H1 (cell line): ENCODE results near the gene HOXB3. TPM values are rescaled to one million over a fixed set of nuclear protein-coding genes. Genes with fewer than 3 reads are reported as not detected.

Experiments used
- CTCF ChIA-PET: fragments of 300-600 bp; sonication (Branson Sonifier 250); formaldehyde crosslinking; loops from one replicate; lab custom pipeline; 2021; ENCODE audit not compliant: partially characterized antibody; lab: Charles Lee
- POLR2A ChIA-PET: fragments of 300-600 bp; sonication (Branson Sonifier 250); formaldehyde crosslinking; loops from one replicate; lab custom pipeline; 2021; ENCODE audit warnings: inconsistent platforms; ENCODE audit not compliant: partially characterized antibody; lab: Charles Lee
- DNase-seq, 2 experiments: peaks; one replicate each; pipeline versions ENCODE4 v3.0.0 to v3.0.0-alpha.2; 2010 to 2022; ENCODE audit warnings: low spot score in 2 of 2, low read depth in 1 of 2, mixed read lengths in 1 of 2
- FAIRE-seq: peaks from 2 replicates; lab custom pipeline; 2011; peaks lifted over from hg19 to GRCh38; lab: Jason Lieb, UNC
- H2AFZ ChIP-seq: 2 replicates; pipeline ENCODE4 v1.8.1; 2012; ENCODE audit warnings: low read length, inconsistent platforms
- H2AK5ac ChIP-seq: 2 replicates; pipeline ENCODE4 v1.6.1; 2013; ENCODE audit warnings: low read depth, low read length
- H2BK120ac ChIP-seq: replicated peaks from 2 replicates; pipeline ENCODE3; 2013; ENCODE audit warnings: low read depth, low read length, inconsistent platforms
- H2BK12ac ChIP-seq: 2 replicates; pipeline ENCODE4 v1.6.1; 2013; ENCODE audit warnings: low read depth, low read length
- H2BK15ac ChIP-seq: 2 replicates; pipeline ENCODE4 v1.6.1; 2013; ENCODE audit warnings: low read length
- H2BK20ac ChIP-seq: 2 replicates; pipeline ENCODE4 v1.6.1; 2013; ENCODE audit warnings: low read length
- H2BK5ac ChIP-seq: 2 replicates; pipeline ENCODE4 v1.6.1; 2013; ENCODE audit warnings: low read depth, low read length
- H3K14ac ChIP-seq: 2 replicates; pipeline ENCODE4 v1.6.1; 2013; ENCODE audit warnings: inconsistent platforms; ENCODE audit not compliant: insufficient read length
- H3K18ac ChIP-seq: 2 replicates; pipeline ENCODE4 v1.6.1; 2013; ENCODE audit warnings: low read length; ENCODE audit errors: extremely low read depth
- H3K23ac ChIP-seq: 2 replicates; pipeline ENCODE4 v1.6.1; 2013; ENCODE audit warnings: inconsistent platforms; ENCODE audit not compliant: insufficient read length
- H3K23me2 ChIP-seq: 2 replicates; pipeline ENCODE4 v1.6.1; 2013; ENCODE audit warnings: low read depth, low read length
- H3K27ac ChIP-seq: 2 replicates; pipeline ENCODE4 v1.6.1; 2011; ENCODE audit warnings: low read depth, low read length, inconsistent platforms
- H3K27me3 ChIP-seq, 4 experiments: replicated peaks in 1 of 4; 1 replicate in 1 of 4; 2 replicates in 3 of 4; pipeline versions ENCODE4 v1.6.1 to v1.8.1; 2011 to 2013; ENCODE audit warnings: low read length in 3 of 4, mild to moderate bottlenecking in 3 of 4, inconsistent platforms in 2 of 4, mixed read lengths in 2 of 4, moderate library complexity in 1 of 4; ENCODE audit not compliant: control insufficient read depth in 3 of 4, insufficient read depth in 3 of 4; ENCODE audit errors: extremely low read depth in 1 of 4
- H3K36me3 ChIP-seq, 4 experiments: 2 replicates each; pipeline versions ENCODE4 v1.6.1 to v1.8.1; 2011 to 2013; ENCODE audit warnings: mild to moderate bottlenecking in 4 of 4, low read length in 3 of 4, moderate library complexity in 2 of 4, control low read depth in 1 of 4, inconsistent platforms in 1 of 4; ENCODE audit not compliant: insufficient read depth in 4 of 4, control insufficient read depth in 2 of 4
- H3K4ac ChIP-seq: replicated peaks from 2 replicates; pipeline ENCODE3; 2013; ENCODE audit warnings: low read length, low read depth, mixed read lengths, inconsistent platforms; ENCODE audit not compliant: insufficient read length
- H3K4me1 ChIP-seq, 4 experiments: replicated peaks in 1 of 4; 1 replicate in 1 of 4; 2 replicates in 3 of 4; pipeline versions ENCODE4 v1.6.1 to v1.8.1; 2011 to 2013; ENCODE audit warnings: low read length in 3 of 4, inconsistent platforms in 2 of 4, mixed read lengths in 1 of 4; ENCODE audit not compliant: insufficient read depth in 4 of 4, control insufficient read depth in 3 of 4
- H3K4me2 ChIP-seq, 2 experiments: 2 replicates each; pipeline versions ENCODE4 v1.6.1 to v1.8.1; 2011 to 2013; ENCODE audit warnings: low read depth in 2 of 2, low read length in 2 of 2, control low read depth in 1 of 2, inconsistent platforms in 1 of 2, mild to moderate bottlenecking in 1 of 2; ENCODE audit not compliant: insufficient read depth in 1 of 2
- H3K4me3 ChIP-seq, 4 experiments: fragments of 200-600, 300-600 bp in 1 of 4; sonication (generic), shearing (Covaris generic), sonication (Bioruptor Twin) in 1 of 4; 2 replicates each; pipeline versions ENCODE4 v1.5.1 to v1.8.1; 2011 to 2016; ENCODE audit warnings: low read length in 4 of 4, low read depth in 3 of 4, control low read depth in 2 of 4, inconsistent platforms in 2 of 4, mild to moderate bottlenecking in 2 of 4, mixed read lengths in 1 of 4, moderate library complexity in 1 of 4; ENCODE audit not compliant: insufficient read depth in 2 of 4; ENCODE audit errors: extremely low read depth in 1 of 4
- H3K56ac ChIP-seq: replicated peaks from 2 replicates; pipeline ENCODE3; 2013; ENCODE audit warnings: low read depth, mild to moderate bottlenecking, mixed read lengths, low read length, inconsistent platforms; ENCODE audit not compliant: insufficient read length
- H3K79me1 ChIP-seq: 2 replicates; pipeline ENCODE4 v1.6.1; 2013; ENCODE audit warnings: low read depth, low read length, control low read depth
- H3K79me2 ChIP-seq, 2 experiments: 2 replicates each; pipeline versions ENCODE4 v1.6.1 to v1.8.1; 2012 to 2013; ENCODE audit warnings: low read length in 2 of 2, mild to moderate bottlenecking in 2 of 2, inconsistent platforms in 1 of 2; ENCODE audit not compliant: insufficient read depth in 2 of 2, control insufficient read depth in 1 of 2
- H3K9ac ChIP-seq, 4 experiments: replicated peaks in 1 of 4; 1 replicate in 1 of 4; 2 replicates in 3 of 4; pipeline versions ENCODE4 v1.6.1 to v1.8.1; 2011 to 2013; ENCODE audit warnings: low read depth in 3 of 4, low read length in 3 of 4, control low read depth in 2 of 4, mild to moderate bottlenecking in 2 of 4, moderate library complexity in 2 of 4, inconsistent platforms in 1 of 4; ENCODE audit errors: extremely low read depth in 1 of 4
- H3K9me3 ChIP-seq, 2 experiments: 2 replicates each; pipeline versions ENCODE4 v1.6.1 to v1.8.1; 2012 to 2013; ENCODE audit warnings: mild to moderate bottlenecking in 2 of 2, moderate library complexity in 2 of 2, control low read depth in 1 of 2, inconsistent platforms in 1 of 2, low read depth in 1 of 2, low read length in 1 of 2, mixed read lengths in 1 of 2; ENCODE audit not compliant: insufficient read depth in 2 of 2
- H4K20me1 ChIP-seq, 2 experiments: replicated peaks in 1 of 2; 2 replicates each; pipeline versions ENCODE3 to v1.8.1; 2011 to 2013; ENCODE audit warnings: inconsistent platforms in 2 of 2, low read length in 2 of 2, mild to moderate bottlenecking in 1 of 2; ENCODE audit not compliant: insufficient read depth in 2 of 2, control insufficient read depth in 1 of 2
- H4K5ac ChIP-seq: 2 replicates; pipeline ENCODE4 v1.6.1; 2013; ENCODE audit warnings: low read length, low read depth, mixed read lengths, inconsistent platforms; ENCODE audit not compliant: insufficient read length
- H4K8ac ChIP-seq: 2 replicates; pipeline ENCODE4 v1.8.0; 2013; ENCODE audit warnings: mild to moderate bottlenecking, moderate library complexity, low read length, inconsistent platforms; ENCODE audit not compliant: insufficient read depth; ENCODE audit errors: extremely low read depth
- H4K91ac ChIP-seq: replicated peaks from 2 replicates; pipeline ENCODE3; 2013; ENCODE audit warnings: low read length, mixed read lengths, inconsistent platforms; ENCODE audit not compliant: insufficient read length
- BACH1 ChIP-seq: IDR thresholded peaks from 2 replicates; pipeline ENCODE4 v1.6.1; 2012; ENCODE audit warnings: low read length, improper control_type of control experiment
- CBX8 ChIP-seq: fragments of 300-800, 300-1000 bp; sonication (generic); IDR thresholded peaks from 2 replicates; pipeline ENCODE4 v1.7.1; 2016; ENCODE audit warnings: low read depth, low read length, borderline replicate concordance
- CTBP2 ChIP-seq: IDR thresholded peaks from 2 replicates; pipeline ENCODE4 v1.7.0; 2011; ENCODE audit warnings: borderline replicate concordance, mild to moderate bottlenecking, moderate library complexity, mixed read lengths, low read length; ENCODE audit not compliant: insufficient read depth, insufficient read length
- E2F6 ChIP-seq: IDR thresholded peaks from 2 replicates; pipeline ENCODE4 v1.6.1; 2012; ENCODE audit warnings: inconsistent platforms
- EP300 ChIP-seq, 2 experiments: IDR thresholded peaks; 1 replicate in 1 of 2; 2 replicates in 1 of 2; pipeline ENCODE4 v1.6.1; 2011 to 2012; ENCODE audit warnings: low read depth in 2 of 2, low read length in 2 of 2, mild to moderate bottlenecking in 2 of 2, borderline replicate concordance in 1 of 2, inconsistent platforms in 1 of 2, moderate library complexity in 1 of 2
- EZH2 ChIP-seq: fragments of 200-600 bp; sonication (generic); IDR thresholded peaks from 2 replicates; pipeline ENCODE4 v1.7.1; 2012; ENCODE audit warnings: low read depth, mild to moderate bottlenecking, moderate library complexity, low read length, inconsistent platforms; ENCODE audit not compliant: severe bottlenecking
- KDM5A ChIP-seq: fragments of 200-600 bp; IDR thresholded peaks from 2 replicates; pipeline ENCODE4 v1.7.1; 2012; ENCODE audit warnings: mild to moderate bottlenecking, low read length, inconsistent platforms, mixed read lengths
- RFX5 ChIP-seq: IDR thresholded peaks from 2 replicates; pipeline ENCODE4 v1.6.1; 2011; ENCODE audit warnings: low read depth, low read length, improper control_type of control experiment, borderline replicate concordance
- SP2 ChIP-seq: IDR thresholded peaks from 2 replicates; pipeline ENCODE4 v1.6.1; 2012; ENCODE audit warnings: mild to moderate bottlenecking, low read length, inconsistent platforms
- TBP ChIP-seq: IDR thresholded peaks from 2 replicates; pipeline ENCODE4 v1.6.1; 2011; ENCODE audit warnings: low read depth, low read length, improper control_type of control experiment
- ZNF274 ChIP-seq: IDR thresholded peaks from 2 replicates; pipeline ENCODE4 v1.7.0; 2012; ENCODE audit warnings: low read length, borderline replicate concordance; ENCODE audit errors: extremely low read depth
- WGBS, 2 experiments: shearing (Covaris generic) in 1 of 2; methylation state at CpG; one replicate each; pipeline versions ENCODE4 v1.1.6 to v1.1.7; 2013 to 2015; ENCODE audit warnings: low lambda C conversion rate in 2 of 2, mixed read lengths in 2 of 2, inconsistent platforms in 1 of 2, low coverage in 1 of 2, missing lambda C conversion rate in 1 of 2; ENCODE audit not compliant: insufficient replicate concordance in 2 of 2, insufficient coverage in 1 of 2, insufficient read length in 1 of 2; ENCODE audit errors: extremely low coverage in 1 of 2, missing lambda C conversion rate in 1 of 2; 5-methylcytosine and 5-hydroxymethylcytosine counted together
- polyA plus RNA-seq, 7 experiments: library from polyadenylated mRNA; depleted of rRNA in 3 of 7; stranded (reverse) in 5 of 7; unstranded in 2 of 7; fragments of >200 nt in 5 of 7; fragments of 200-250 nt in 2 of 7; gene quantifications; 1 replicate in 5 of 7; 2 replicates in 1 of 7; 4 replicates in 1 of 7; pipeline versions ENCODE4 v1.2.1 to v1.2.3, GENCODE V29; 2011 to 2013; ENCODE audit warnings: missing spikeins in 2 of 7, mixed read lengths in 2 of 7
- total RNA-seq: library from RNA; stranded (reverse); fragmentation: NEBNext Ultra II Directional; extraction: Animal tissue kit (Norgen Biotek cat#: 25700); gene quantifications from 2 replicates; pipeline ENCODE4 v1.2.1, GENCODE V29; 2021

HOXB3 gene
- total and polyA plus RNA-seq, 2 of the 8 experiments (the other 6 are each of a cell fraction or from before 2014, with no cell fraction given): not detected

- CTCF ChIA-PET: interaction anchor here (0.7 to 6.6 kb wide), 23 partner anchors 8 to 331 kb away, joined by 3 to 53 read pairs (median 3); partner anchors contain the start of genes HOXB3 and HOXB5
- no peak overlapping the region for H3K27ac ChIP-seq
- POLR2A ChIA-PET: interaction anchor here (0.7 to 1.2 kb wide), 3 partner anchors 10 to 425 kb away, joined by 3 to 4 read pairs (median 3); no protein-coding TSS in a partner anchor
- no peak overlapping the region for H4K5ac ChIP-seq
- no peak overlapping the region for H2BK20ac ChIP-seq
- H4K91ac ChIP-seq: no peak overlapping the region
- no peak for FAIRE-seq
- H2AK5ac ChIP-seq: no peak overlapping the region
- H3K56ac ChIP-seq: no peak overlapping the region
- H3K27me3 ChIP-seq: peaks cover 92 to 100% (median 98%) of the 10 kb centered on the region in 4 experiments
- H3K36me3 ChIP-seq: peaks cover 0 to 3% (median 0%) of the 10 kb centered on the region in 4 experiments; a peak in 1 of 8 replicates
- no peak overlapping the region for H4K8ac ChIP-seq
- H2BK12ac ChIP-seq: no peak overlapping the region
- H2AFZ ChIP-seq: no peak overlapping the region
- peaks cover 7 to 29% (median 12%) of the 10 kb centered on the region in 4 experiments for H3K4me1 ChIP-seq
- H4K20me1 ChIP-seq: peaks cover 9 to 16% of the 10 kb centered on the region in 2 experiments
- H3K9ac ChIP-seq: no peak overlapping the region
- H3K18ac ChIP-seq: no peak overlapping the region
- peak overlapping the region; percentile 22 to 33; a peak in 1 of 4 replicates for H3K4me2 ChIP-seq
- WGBS, 2 experiments: 4% methylated on average over 9 of the region's 10 CpGs; no CpG with 5 or more reads in 1 of the 2 experiments
- no peak overlapping the region for H2BK5ac ChIP-seq
- H3K4me3 ChIP-seq: no peak overlapping the region
- no peaks in the 10 kb centered on the region; the same call in 1 of the 2 replicates for H3K23me2 ChIP-seq
- no peak for DNase-seq
- no peak overlapping the region for H2BK15ac ChIP-seq
- H3K9me3 ChIP-seq: no peaks in the 10 kb centered on the region
- H3K14ac ChIP-seq: no peak overlapping the region
- no peak overlapping the region for H3K23ac ChIP-seq
- no peak overlapping the region for H2BK120ac ChIP-seq
- no peaks in the 10 kb centered on the region for H3K79me1 ChIP-seq
- no peaks in the 10 kb centered on the region for H3K79me2 ChIP-seq
- no peak overlapping the region for H3K4ac ChIP-seq
- peak; percentile 5 for TF ChIP-seq EZH2
- TF ChIP-seq E2F6: no peak
- TF ChIP-seq CBX8: no peak
- no peak for TF ChIP-seq ZNF274
- no peak for TF ChIP-seq BACH1
- TF ChIP-seq SP2: no peak
- no peak for TF ChIP-seq TBP
- TF ChIP-seq KDM5A: no peak
- no peak for TF ChIP-seq EP300 (IDR thresholded peaks at IDR 0.05; ENCODE audit: borderline replicate concordance in 1 of 2, low read depth in 2 of 2, low read length in 2 of 2)
- TF ChIP-seq CTBP2: peak; percentile 69
- TF ChIP-seq RFX5: no peak
These were observed 43.7 kb downstream of the HOXB3 start for GRCh38 chr17:48546137-48546923.
